Measurements from ENCODE around the gene CYP27C1. TPM values are rescaled to one million over a fixed set of nuclear protein-coding genes. Genes with fewer than 3 reads are reported as not detected.

Gene CYP27C1
- total and polyA plus RNA-seq, 4 donors: 1.0 to 4.8 (median 2.3) TPM

DNA sequence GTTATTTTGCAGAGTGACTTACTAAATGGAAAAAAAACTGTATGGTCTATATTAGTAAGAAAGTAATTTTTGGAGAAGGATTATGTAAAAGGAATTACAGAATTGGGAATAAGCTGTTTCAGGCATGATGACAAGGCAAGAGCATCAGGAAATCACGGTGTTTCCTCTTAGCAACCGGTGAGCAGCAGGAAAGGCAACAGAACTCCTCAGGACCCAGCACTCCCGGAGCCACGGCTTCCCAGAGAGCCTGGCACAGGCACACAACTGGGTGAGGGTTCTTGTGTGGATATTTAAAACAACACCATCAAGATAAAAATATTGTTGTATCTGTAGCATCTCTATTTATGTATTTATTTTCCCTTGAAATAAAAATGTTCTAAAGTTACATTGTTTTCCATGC is 34.4 kb downstream of the CYP27C1 start:
- H3K27me3 ChIP-seq (ENCODE audit: control insufficient read depth, insufficient read depth, low read length): no peaks in the 10 kb centered on the region
- WGBS (ENCODE audit: insufficient coverage): 67% methylated on average over 1 of the region's 4 CpGs
- H3K36me3 ChIP-seq (ENCODE audit: control insufficient read depth, insufficient read depth, low read length): no peaks in the 10 kb centered on the region
- no peak overlapping the region for H3K4me3 ChIP-seq (ENCODE audit: low read depth, low read length)
- H3K9me3 ChIP-seq (ENCODE audit: control insufficient read depth, insufficient read depth, low read length): no peaks in the 10 kb centered on the region
- H3K27ac ChIP-seq (ENCODE audit: low read depth, low read length): no peak overlapping the region
- no peak for DNase-seq (ENCODE audit: low read depth in 4 of 6, low spot score in 6 of 6)
- peaks cover 4% of the 10 kb centered on the region for H3K4me1 ChIP-seq (ENCODE audit: control insufficient read depth, insufficient read depth, low read length)

DNA sequence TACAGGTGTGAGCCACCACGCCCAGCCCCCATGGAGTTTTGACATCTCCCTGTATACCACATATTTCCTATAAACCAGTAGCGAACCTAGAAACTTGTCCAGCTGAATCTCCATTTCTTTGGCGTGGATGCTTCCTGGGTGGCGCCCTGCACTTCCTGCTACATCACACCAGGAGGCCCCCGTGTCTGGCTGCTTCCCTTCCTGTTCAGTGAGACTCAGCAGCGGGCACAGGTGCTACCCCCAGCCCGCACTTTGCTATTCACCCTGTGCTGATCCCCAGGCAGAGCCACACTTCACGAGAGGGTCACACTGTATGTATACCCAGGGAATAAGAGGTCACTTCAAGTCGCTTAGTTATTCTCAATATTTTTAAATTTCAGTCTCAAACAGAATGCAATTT is 35.0 kb downstream of the CYP27C1 start:
- Histone ChIP-seq H3K27me3 (ENCODE audit: control insufficient read depth, insufficient read depth, low read length) (no peaks in the 10 kb centered on the region), H3K4me3 (ENCODE audit: low read depth, low read length) (no peak overlapping the region), H3K9me3 (ENCODE audit: control insufficient read depth, insufficient read depth, low read length) (peaks cover 3% of the 10 kb centered on the region), H3K36me3 (ENCODE audit: control insufficient read depth, insufficient read depth, low read length) (no peaks in the 10 kb centered on the region), H3K4me1 (ENCODE audit: control insufficient read depth, insufficient read depth, low read length) (peaks cover 4% of the 10 kb centered on the region), H3K27ac (ENCODE audit: low read depth, low read length) (no peak overlapping the region)
- WGBS (ENCODE audit: insufficient coverage): 93% methylated on average over 8 of the region's 9 CpGs
- no peak for DNase-seq (ENCODE audit: low read depth in 4 of 6, low spot score in 6 of 6)

DNA sequence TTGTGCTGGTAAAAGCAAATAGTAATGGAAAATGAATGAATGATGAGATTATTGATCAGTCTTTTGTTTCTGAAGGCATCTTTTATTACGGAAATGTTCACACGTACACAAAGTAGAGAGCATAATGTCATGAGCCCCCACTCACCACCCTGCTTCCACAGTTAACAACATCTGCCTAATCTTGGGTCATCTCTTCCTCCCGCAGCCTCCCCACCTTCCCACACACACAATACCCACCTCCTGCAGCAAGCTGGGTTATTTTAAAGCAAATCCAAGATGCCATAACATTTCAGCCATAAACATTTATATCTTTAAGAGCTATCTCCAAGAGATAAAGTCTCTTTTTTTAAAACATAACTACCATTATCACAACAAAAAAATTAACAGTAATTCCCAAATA is 36.3 kb downstream of the CYP27C1 start:
- peaks cover 4% of the 10 kb centered on the region for H3K4me1 ChIP-seq (ENCODE audit: control insufficient read depth, insufficient read depth, low read length)
- 92% methylated on average over 3 of the region's 3 CpGs for WGBS (ENCODE audit: insufficient coverage)

DNA sequence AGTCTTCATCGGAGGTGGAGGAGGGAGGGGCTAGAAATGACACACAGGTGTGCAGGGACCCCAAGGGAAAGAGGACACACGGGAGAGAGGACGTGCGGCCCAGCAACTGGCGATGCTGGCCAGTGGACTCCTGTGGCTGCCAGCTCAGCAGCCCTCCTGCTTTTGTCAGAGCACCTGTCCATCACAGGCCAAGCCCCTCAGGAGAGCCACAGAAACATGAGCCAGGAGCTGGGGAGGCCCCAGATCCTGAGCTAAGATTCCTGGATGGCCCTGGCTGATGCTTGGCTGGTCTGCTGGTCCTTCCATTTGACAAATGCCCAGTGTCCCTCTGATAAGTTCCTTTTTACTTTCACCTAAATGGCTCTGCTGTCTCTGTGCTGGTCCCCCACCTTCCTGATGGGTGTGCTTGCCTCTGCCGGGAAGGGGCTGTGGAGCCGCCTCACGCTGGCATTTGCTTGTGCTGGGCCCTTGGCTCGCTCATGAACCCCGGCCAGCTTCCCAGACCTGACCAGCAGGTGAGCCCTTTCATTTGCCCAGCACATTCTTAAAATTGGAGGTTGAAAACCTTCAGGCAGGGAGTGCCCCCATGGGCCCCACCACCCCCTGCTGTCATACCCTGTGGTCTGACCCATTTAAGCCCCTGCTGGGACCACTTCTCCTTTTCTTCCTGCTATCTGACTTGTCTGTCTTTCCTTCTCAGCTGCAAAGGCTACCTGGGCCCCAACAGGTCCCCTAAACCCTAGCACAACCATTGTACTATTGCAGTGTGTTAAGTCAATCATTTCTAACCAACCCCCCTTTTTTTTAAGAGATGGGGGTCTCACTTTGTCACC is 37.3 kb downstream of the CYP27C1 start:
- no peak for DNase-seq (ENCODE audit: low read depth in 4 of 6, low spot score in 6 of 6)
- WGBS (ENCODE audit: insufficient coverage): 77% methylated on average over 10 of the region's 10 CpGs
- H3K9me3 ChIP-seq (ENCODE audit: control insufficient read depth, insufficient read depth, low read length): peaks cover 3% of the 10 kb centered on the region
- no peaks in the 10 kb centered on the region for H3K27me3 ChIP-seq (ENCODE audit: control insufficient read depth, insufficient read depth, low read length)
- peaks cover 4% of the 10 kb centered on the region for H3K4me1 ChIP-seq (ENCODE audit: control insufficient read depth, insufficient read depth, low read length)
- no peak overlapping the region for H3K27ac ChIP-seq (ENCODE audit: low read depth, low read length)
- no peaks in the 10 kb centered on the region for H3K36me3 ChIP-seq (ENCODE audit: control insufficient read depth, insufficient read depth, low read length)
- H3K4me3 ChIP-seq (ENCODE audit: low read depth, low read length): no peak overlapping the region

More for the DNA sequence above, 36.3 kb downstream of the CYP27C1 start:
- H3K27me3 ChIP-seq (ENCODE audit: control insufficient read depth, insufficient read depth, low read length): no peaks in the 10 kb centered on the region
- no peak overlapping the region for H3K4me3 ChIP-seq (ENCODE audit: low read depth, low read length)
- no peak overlapping the region for H3K27ac ChIP-seq (ENCODE audit: low read depth, low read length)
- peaks cover 3% of the 10 kb centered on the region for H3K9me3 ChIP-seq (ENCODE audit: control insufficient read depth, insufficient read depth, low read length)
- no peaks in the 10 kb centered on the region for H3K36me3 ChIP-seq (ENCODE audit: control insufficient read depth, insufficient read depth, low read length)
- DNase-seq (ENCODE audit: low read depth in 4 of 6, low spot score in 6 of 6): no peak

DNA sequence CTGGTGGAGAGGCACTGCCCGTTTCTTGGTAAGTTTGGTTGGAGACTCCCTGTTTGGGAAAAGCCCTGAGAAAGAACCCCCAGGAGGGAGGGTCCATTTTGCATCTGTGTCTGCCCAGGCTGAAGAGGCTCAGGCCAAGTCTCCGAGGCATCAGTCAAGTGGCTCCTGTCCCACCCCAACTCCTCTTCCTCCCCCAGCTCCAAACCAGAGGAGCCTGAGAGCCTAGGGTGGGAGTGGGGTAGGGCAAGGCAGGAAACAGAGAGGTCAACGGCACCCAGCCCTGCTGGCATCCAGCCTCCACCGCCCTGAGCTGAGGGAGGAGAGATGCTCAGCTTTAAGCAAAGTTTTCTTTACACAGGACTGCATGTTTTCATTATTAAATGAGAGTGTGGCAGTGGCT is 38.2 kb downstream of the CYP27C1 start:
- no peak for DNase-seq (ENCODE audit: low read depth in 4 of 6, low spot score in 6 of 6)
- H3K27me3 ChIP-seq (ENCODE audit: control insufficient read depth, insufficient read depth, low read length): no peaks in the 10 kb centered on the region
- H3K27ac ChIP-seq (ENCODE audit: low read depth, low read length): no peak overlapping the region
- H3K4me1 ChIP-seq (ENCODE audit: control insufficient read depth, insufficient read depth, low read length): peaks cover 5% of the 10 kb centered on the region
- H3K9me3 ChIP-seq (ENCODE audit: control insufficient read depth, insufficient read depth, low read length): peaks cover 3% of the 10 kb centered on the region
- 79% methylated on average over 3 of the region's 4 CpGs for WGBS (ENCODE audit: insufficient coverage)
- no peaks in the 10 kb centered on the region for H3K36me3 ChIP-seq (ENCODE audit: control insufficient read depth, insufficient read depth, low read length)
- H3K4me3 ChIP-seq (ENCODE audit: low read depth, low read length): no peak overlapping the region

DNA sequence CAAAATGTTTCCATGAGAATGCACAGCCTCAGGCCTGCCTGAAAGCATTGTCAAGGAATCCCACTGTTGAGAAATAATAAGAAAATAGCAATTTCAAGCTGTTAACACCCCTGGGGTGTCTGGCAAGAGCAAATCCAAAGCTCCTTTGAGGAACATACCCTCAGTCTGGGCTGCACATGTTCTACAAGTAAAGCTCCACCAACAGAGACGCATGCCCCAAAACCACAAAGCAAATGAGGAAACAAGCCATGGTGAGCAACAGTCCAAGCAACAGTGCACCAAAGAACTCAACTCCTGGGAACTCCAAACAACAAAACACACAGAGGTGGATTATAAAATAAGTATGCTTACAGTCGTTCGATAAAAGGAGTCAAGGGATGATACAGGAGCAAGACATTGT is 40.3 kb downstream of the CYP27C1 start:
- Histone ChIP-seq H3K27ac (ENCODE audit: low read depth, low read length) (no peak overlapping the region), H3K36me3 (ENCODE audit: control insufficient read depth, insufficient read depth, low read length) (no peaks in the 10 kb centered on the region), H3K27me3 (ENCODE audit: control insufficient read depth, insufficient read depth, low read length) (no peaks in the 10 kb centered on the region), H3K4me3 (ENCODE audit: low read depth, low read length) (no peak overlapping the region), H3K4me1 (ENCODE audit: control insufficient read depth, insufficient read depth, low read length) (peaks cover 25% of the 10 kb centered on the region), H3K9me3 (ENCODE audit: control insufficient read depth, insufficient read depth, low read length) (peaks cover 3% of the 10 kb centered on the region)
- 87% methylated on average over 2 of the region's 3 CpGs for WGBS (ENCODE audit: insufficient coverage)
- DNase-seq (ENCODE audit: low read depth in 4 of 6, low spot score in 6 of 6): no peak

DNA sequence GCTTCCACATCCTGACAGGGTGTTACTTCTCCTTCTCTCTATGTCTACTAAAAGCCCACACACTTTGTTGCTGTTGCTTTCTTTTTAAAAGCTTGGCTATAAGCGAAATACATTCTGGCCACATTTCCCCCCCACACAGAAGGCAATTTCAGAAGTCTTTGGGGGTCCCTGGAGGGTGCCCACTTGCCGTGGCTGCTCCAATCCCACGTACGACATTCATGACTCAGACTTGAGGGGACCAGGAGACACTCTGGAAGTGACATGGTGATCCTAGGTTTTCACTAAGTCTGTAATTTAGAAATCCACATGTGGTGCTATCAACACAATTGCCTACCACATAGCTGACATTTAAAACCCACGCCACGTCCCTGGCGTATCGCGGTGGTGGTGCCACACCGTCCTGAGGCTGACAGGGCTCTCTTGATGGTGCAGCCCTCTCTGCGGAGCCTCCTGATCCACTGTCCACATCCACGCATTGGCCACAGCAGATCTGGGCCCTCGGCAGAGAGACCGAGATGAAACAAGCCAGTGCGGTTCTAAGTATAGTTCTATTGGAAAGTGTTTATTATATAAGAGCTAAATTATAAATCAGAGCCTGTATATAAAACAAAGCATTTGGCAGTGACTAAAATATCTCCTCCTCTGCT is 42.4 kb downstream of the CYP27C1 start:
- H3K27me3 ChIP-seq (ENCODE audit: control insufficient read depth, insufficient read depth, low read length): no peaks in the 10 kb centered on the region
- H3K27ac ChIP-seq (ENCODE audit: low read depth, low read length): no peak overlapping the region
- peaks cover 3% of the 10 kb centered on the region for H3K9me3 ChIP-seq (ENCODE audit: control insufficient read depth, insufficient read depth, low read length)
- no peak overlapping the region for H3K4me3 ChIP-seq (ENCODE audit: low read depth, low read length)
- 88% methylated on average over 10 of the region's 15 CpGs for WGBS (ENCODE audit: insufficient coverage)
- no peaks in the 10 kb centered on the region for H3K36me3 ChIP-seq (ENCODE audit: control insufficient read depth, insufficient read depth, low read length)
- no peak for DNase-seq (ENCODE audit: low read depth in 4 of 6, low spot score in 6 of 6)
- peaks cover 28% of the 10 kb centered on the region for H3K4me1 ChIP-seq (ENCODE audit: control insufficient read depth, insufficient read depth, low read length)

DNA sequence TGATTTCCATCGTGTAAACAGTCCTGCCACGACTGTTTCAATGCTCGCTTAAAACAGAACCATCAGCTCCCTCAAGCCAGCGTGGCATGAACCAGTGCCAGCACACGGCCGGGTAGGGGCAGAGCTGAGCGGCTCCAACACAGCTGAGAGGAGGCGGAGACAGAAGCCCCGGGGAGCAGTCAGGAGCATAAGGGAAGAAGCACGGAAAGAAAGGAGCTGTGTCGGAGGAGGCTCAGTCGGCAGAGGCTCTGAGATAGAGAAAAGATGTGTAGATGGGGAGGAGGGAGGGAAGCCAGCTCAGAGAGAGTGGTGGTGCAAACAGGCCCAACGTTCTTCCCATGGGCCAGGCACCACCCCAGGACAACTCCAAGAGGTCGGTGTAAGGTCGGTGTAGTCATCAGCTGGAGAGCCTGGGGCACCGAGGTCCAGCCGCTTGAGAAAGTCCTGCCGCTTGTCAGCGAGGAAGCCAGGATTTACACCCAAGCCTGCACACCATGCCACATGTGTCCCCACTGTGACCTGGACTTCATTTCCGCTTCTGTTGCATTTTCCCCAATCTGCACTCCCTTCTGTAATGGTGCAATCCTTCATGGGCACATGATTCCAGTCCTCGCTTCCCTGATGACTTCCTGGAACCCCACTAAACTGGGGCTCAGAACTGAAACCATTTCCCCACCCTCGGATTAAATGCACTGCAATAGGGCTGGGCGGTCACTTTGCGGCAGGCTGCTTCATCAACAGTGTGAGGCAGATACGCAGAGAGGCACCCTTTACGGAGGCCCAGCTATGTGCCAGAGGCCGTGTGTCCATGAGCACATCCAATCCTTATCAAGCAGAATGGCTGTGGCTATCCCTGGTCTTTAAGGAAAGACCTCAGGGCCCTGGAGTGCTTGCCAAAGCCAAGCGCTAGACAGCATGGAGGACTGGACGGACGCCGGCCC is 43.5 kb downstream of the CYP27C1 start:
- Histone ChIP-seq H3K36me3 (ENCODE audit: control insufficient read depth, insufficient read depth, low read length) (no peaks in the 10 kb centered on the region), H3K27me3 (ENCODE audit: control insufficient read depth, insufficient read depth, low read length) (no peaks in the 10 kb centered on the region), H3K9me3 (ENCODE audit: control insufficient read depth, insufficient read depth, low read length) (peaks cover 3% of the 10 kb centered on the region), H3K27ac (ENCODE audit: low read depth, low read length) (peak overlapping the region; percentile 36), H3K4me3 (ENCODE audit: low read depth, low read length) (no peak overlapping the region), H3K4me1 (ENCODE audit: control insufficient read depth, insufficient read depth, low read length) (peaks cover 28% of the 10 kb centered on the region)
- WGBS (ENCODE audit: insufficient coverage): 52% methylated on average over 31 of the region's 31 CpGs
- DNase-seq (ENCODE audit: low read depth in 4 of 6, low spot score in 6 of 6): peak in 4 of 6 donors; percentile 17 to 91 (median 60)

DNA sequence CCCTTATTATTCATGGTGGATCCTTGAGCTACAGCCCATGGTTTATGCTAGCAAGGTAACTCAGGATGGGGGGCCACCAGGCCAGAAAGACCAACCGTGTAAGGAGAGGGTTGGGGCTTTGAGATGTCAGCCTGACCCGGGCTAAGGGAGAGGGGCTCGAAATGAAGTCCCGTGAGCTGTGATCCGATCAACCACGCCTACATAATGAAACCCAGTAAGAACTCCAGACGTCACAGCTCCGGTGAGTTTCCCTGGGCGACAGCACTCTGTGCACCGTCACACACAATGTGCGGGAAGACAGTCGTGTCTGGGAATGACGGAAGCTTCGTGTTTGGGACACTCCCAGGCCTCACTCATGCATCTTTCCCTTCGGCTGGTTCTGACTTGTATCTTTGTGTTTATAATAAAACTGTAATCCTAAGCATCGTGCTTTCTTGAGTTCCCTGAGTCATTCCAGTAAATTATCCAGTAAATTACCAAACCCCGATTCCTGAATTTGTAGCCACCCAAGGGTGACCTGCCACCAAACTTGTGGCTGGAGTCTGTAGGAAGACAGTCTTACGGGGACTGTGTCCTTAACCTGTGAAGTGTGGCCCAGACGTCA is 44.2 kb downstream of the CYP27C1 start:
- Histone ChIP-seq H3K4me3 (ENCODE audit: low read depth, low read length) (no peak overlapping the region), H3K4me1 (ENCODE audit: control insufficient read depth, insufficient read depth, low read length) (peaks cover 28% of the 10 kb centered on the region), H3K36me3 (ENCODE audit: control insufficient read depth, insufficient read depth, low read length) (no peaks in the 10 kb centered on the region), H3K27me3 (ENCODE audit: control insufficient read depth, insufficient read depth, low read length) (no peaks in the 10 kb centered on the region), H3K27ac (ENCODE audit: low read depth, low read length) (peak overlapping the region; percentile 36), H3K9me3 (ENCODE audit: control insufficient read depth, insufficient read depth, low read length) (peaks cover 3% of the 10 kb centered on the region)
- DNase-seq (ENCODE audit: low read depth in 4 of 6, low spot score in 6 of 6): peak in 1 of 6 donors; percentile 15
- 67% methylated on average over 14 of the region's 19 CpGs for WGBS (ENCODE audit: insufficient coverage)
